Osteoblast (primary cell): ENCODE data around the gene MGP. TPM values are rescaled to one million over a fixed set of nuclear protein-coding genes. Genes with fewer than 3 reads are reported as not detected.

Experiments used
- DNase-seq: peaks from one replicate; pipeline ENCODE4 v3.0.0; 2011; ENCODE audit warnings: low spot score, mixed read lengths; ENCODE audit not compliant: insufficient read length; ENCODE audit errors: missing footprints
- H2AFZ ChIP-seq: 2 replicates; pipeline ENCODE4 v1.6.0; 2011; ENCODE audit warnings: mild to moderate bottlenecking, low read length
- H3K27ac ChIP-seq: 2 replicates; pipeline ENCODE4 v1.5.1; 2011; ENCODE audit warnings: mild to moderate bottlenecking, low read depth, low read length, moderate library complexity
- H3K27me3 ChIP-seq: 2 replicates; pipeline ENCODE4 v1.6.0; 2012; ENCODE audit warnings: mild to moderate bottlenecking, control low read depth, inconsistent platforms, low read length, moderate library complexity; ENCODE audit not compliant: insufficient read depth
- H3K36me3 ChIP-seq: 2 replicates; pipeline ENCODE4 v1.5.1; 2011; ENCODE audit warnings: mild to moderate bottlenecking, low read length, control low read depth, moderate library complexity; ENCODE audit not compliant: insufficient read depth
- H3K4me1 ChIP-seq: 2 replicates; pipeline ENCODE4 v1.5.1; 2011; ENCODE audit warnings: mild to moderate bottlenecking, low read length, control low read depth, moderate library complexity; ENCODE audit not compliant: insufficient read depth
- H3K4me2 ChIP-seq: 2 replicates; pipeline ENCODE4 v1.6.0; 2011; ENCODE audit warnings: mild to moderate bottlenecking, low read length; ENCODE audit not compliant: insufficient read depth
- H3K4me3 ChIP-seq: fragments of 200-600 bp; sonication (generic); 3 replicates; pipeline ENCODE4 v1.5.1; 2012; ENCODE audit warnings: mild to moderate bottlenecking, low read length, inconsistent platforms; ENCODE audit not compliant: insufficient read depth
- H3K79me2 ChIP-seq: 2 replicates; pipeline ENCODE4 v1.6.0; 2012; ENCODE audit warnings: mild to moderate bottlenecking, low read length, control low read depth, inconsistent platforms; ENCODE audit not compliant: insufficient read depth
- H3K9me3 ChIP-seq: 2 replicates; pipeline ENCODE4 v1.5.1; 2011; ENCODE audit warnings: low read depth, low read length, control low read depth
- H4K20me1 ChIP-seq: 2 replicates; pipeline ENCODE4 v1.6.0; 2012; ENCODE audit warnings: mild to moderate bottlenecking, low read length, control low read depth; ENCODE audit not compliant: insufficient read depth
- total RNA-seq: library from RNA; depleted of rRNA; stranded (reverse); fragments of >200 nt; gene quantifications from 2 replicates; pipeline ENCODE4 v1.2.3, GENCODE V29; 2012
- TF ChIP-seq, protein P1 (sequence below): IDR thresholded peaks from 2 replicates; pipeline ENCODE4 v1.5.1; 2011; ENCODE audit warnings: mild to moderate bottlenecking, low read depth, low read length, moderate library complexity; ENCODE audit errors: extremely low read depth

MGP gene
- total RNA-seq, 1 donor, result 8.0 TPM

GRCh38 chr12:14871247-14871646 is 14.4 kb downstream of the MGP start:
- no peaks in the 10 kb centered on the region for H4K20me1 ChIP-seq
- H3K36me3 ChIP-seq, result no peaks in the 10 kb centered on the region
- DNase-seq, result no peak
- H3K4me2 ChIP-seq, result no peak overlapping the region
- no peaks in the 10 kb centered on the region for H3K79me2 ChIP-seq
- H2AFZ ChIP-seq, result no peak overlapping the region
- TF ChIP-seq, protein P1, sequence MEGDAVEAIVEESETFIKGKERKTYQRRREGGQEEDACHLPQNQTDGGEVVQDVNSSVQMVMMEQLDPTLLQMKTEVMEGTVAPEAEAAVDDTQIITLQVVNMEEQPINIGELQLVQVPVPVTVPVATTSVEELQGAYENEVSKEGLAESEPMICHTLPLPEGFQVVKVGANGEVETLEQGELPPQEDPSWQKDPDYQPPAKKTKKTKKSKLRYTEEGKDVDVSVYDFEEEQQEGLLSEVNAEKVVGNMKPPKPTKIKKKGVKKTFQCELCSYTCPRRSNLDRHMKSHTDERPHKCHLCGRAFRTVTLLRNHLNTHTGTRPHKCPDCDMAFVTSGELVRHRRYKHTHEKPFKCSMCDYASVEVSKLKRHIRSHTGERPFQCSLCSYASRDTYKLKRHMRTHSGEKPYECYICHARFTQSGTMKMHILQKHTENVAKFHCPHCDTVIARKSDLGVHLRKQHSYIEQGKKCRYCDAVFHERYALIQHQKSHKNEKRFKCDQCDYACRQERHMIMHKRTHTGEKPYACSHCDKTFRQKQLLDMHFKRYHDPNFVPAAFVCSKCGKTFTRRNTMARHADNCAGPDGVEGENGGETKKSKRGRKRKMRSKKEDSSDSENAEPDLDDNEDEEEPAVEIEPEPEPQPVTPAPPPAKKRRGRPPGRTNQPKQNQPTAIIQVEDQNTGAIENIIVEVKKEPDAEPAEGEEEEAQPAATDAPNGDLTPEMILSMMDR, result no peak
- H3K4me1 ChIP-seq, result no peaks in the 10 kb centered on the region
- no peak overlapping the region for H3K4me3 ChIP-seq
- H3K9me3 ChIP-seq, result no peaks in the 10 kb centered on the region
- H3K27me3 ChIP-seq, result no peaks in the 10 kb centered on the region
- H3K27ac ChIP-seq, result no peak overlapping the region

DNA sequence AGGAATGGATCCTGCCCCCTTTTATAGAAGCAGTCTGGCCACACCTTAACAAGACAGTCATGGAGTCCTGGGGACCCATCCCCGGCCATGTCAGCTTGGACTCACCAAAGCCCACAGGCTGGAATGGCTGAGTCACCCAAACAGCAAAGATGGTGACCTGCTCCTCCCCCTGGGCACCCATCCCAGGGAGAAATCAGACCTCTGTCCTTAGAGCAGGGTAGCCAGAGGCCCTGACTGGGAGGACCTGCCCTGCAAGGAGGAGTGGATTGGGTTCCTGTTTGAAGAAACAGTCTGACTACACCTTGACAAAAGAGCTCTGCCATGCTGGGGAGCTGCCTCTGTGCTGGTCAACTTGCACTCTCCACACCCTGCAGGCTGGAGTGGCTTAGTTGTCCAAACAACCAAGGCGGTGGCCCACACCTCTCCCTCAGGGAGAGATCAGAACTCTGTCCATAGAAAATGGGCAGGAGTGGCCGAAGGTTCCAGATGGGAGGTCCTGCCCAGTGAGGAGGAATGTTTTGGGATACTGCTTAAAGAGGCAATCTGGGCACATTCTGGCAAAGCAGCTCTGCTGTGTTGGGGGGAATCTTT is 16.6 kb downstream of the MGP start:
- no peak overlapping the region for H3K4me2 ChIP-seq
- no peaks in the 10 kb centered on the region for H3K79me2 ChIP-seq
- no peaks in the 10 kb centered on the region for H3K9me3 ChIP-seq
- DNase-seq, result peak; percentile 23
- H3K4me1 ChIP-seq, result no peaks in the 10 kb centered on the region
- no peaks in the 10 kb centered on the region for H3K27me3 ChIP-seq
- H3K27ac ChIP-seq, result no peak overlapping the region
- H3K4me3 ChIP-seq, result no peak overlapping the region
- TF ChIP-seq, protein P1, result no peak
- H2AFZ ChIP-seq, result peak overlapping the region; percentile 56
- H3K36me3 ChIP-seq, result no peaks in the 10 kb centered on the region
- no peaks in the 10 kb centered on the region for H4K20me1 ChIP-seq

- Histone ChIP-seq H4K20me1 (no peaks in the 10 kb centered on the region), H2AFZ (no peak overlapping the region), H3K4me2 (no peak overlapping the region), H3K9me3 (no peaks in the 10 kb centered on the region), H3K27me3 (no peaks in the 10 kb centered on the region), H3K4me3 (no peak overlapping the region), H3K36me3 (no peaks in the 10 kb centered on the region), H3K4me1 (no peaks in the 10 kb centered on the region), H3K79me2 (no peaks in the 10 kb centered on the region), H3K27ac (no peak overlapping the region)
- no peak for DNase-seq
- TF ChIP-seq, protein P1, result no peak
Observed at GRCh38 chr12:14860490-14860889, 25.2 kb downstream of the MGP start.

DNA sequence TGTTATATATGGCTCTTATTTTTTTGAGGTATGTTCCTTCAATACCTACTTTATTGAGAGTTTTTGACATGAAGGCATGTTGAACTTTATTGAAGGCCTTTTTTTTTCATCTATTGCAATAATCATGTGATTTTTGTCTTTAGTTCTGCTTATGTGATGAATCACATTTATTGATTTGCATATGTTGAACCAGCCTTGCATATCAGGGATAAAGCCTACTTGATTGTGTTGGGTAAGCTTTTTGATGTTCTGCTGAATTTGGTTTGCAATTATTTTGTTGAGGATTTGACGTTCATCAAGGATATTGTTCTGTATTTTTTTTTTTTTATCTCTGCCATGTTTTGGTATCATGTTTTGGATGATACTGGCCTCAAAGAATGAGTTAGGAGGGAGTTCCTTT is 27.1 kb downstream of the MGP start:
- H3K4me3 ChIP-seq, result no peak overlapping the region
- no peaks in the 10 kb centered on the region for H4K20me1 ChIP-seq
- H3K4me1 ChIP-seq, result peaks cover 6% of the 10 kb centered on the region
- H3K36me3 ChIP-seq, result no peaks in the 10 kb centered on the region
- H3K79me2 ChIP-seq, result no peaks in the 10 kb centered on the region
- DNase-seq, result no peak
- H2AFZ ChIP-seq, result no peak overlapping the region
- no peaks in the 10 kb centered on the region for H3K9me3 ChIP-seq
- H3K27ac ChIP-seq, result no peak overlapping the region
- H3K27me3 ChIP-seq, result no peaks in the 10 kb centered on the region
- no peak overlapping the region for H3K4me2 ChIP-seq
- TF ChIP-seq, protein P1, result no peak
